IPS DF 6.9 (cell line): Measurements from ENCODE around the gene AFF3.

Experiments
- DNase-seq: peaks from one replicate; pipeline ENCODE4 v3.0.0-alpha.2; 2013; ENCODE audit warnings: low read depth, low spot score
- H3K27ac ChIP-seq: one replicate; pipeline ENCODE4 v1.5.1; 2013; ENCODE audit warnings: low read length, control low read depth
- H3K27me3 ChIP-seq: 2 replicates; pipeline ENCODE4 v1.6.1; 2013; ENCODE audit warnings: mild to moderate bottlenecking, low read length; ENCODE audit not compliant: control insufficient read depth, insufficient read depth
- H3K36me3 ChIP-seq: 2 replicates; pipeline ENCODE4 v1.6.1; 2013; ENCODE audit warnings: low read length; ENCODE audit not compliant: control insufficient read depth, insufficient read depth
- H3K4me1 ChIP-seq: 2 replicates; pipeline ENCODE4 v1.6.1; 2013; ENCODE audit warnings: low read length; ENCODE audit not compliant: control insufficient read depth, insufficient read depth
- H3K4me3 ChIP-seq: 2 replicates; pipeline ENCODE4 v1.5.1; 2013; ENCODE audit warnings: mild to moderate bottlenecking, low read length
- H3K9me3 ChIP-seq: 2 replicates; pipeline ENCODE4 v1.6.1; 2013; ENCODE audit warnings: low read length, inconsistent platforms; ENCODE audit not compliant: control insufficient read depth, insufficient read depth
- WGBS: extraction: QIAGEN DNeasy Blood & Tissue Kit; methylation state at CpG from one replicate; pipeline ENCODE4 v1.1.7; 2013; ENCODE audit warnings: mixed read lengths, missing lambda C conversion rate; ENCODE audit not compliant: insufficient read length, insufficient coverage; 5-methylcytosine and 5-hydroxymethylcytosine counted together

Gene AFF3

GRCh38 chr2:99805930-99806476 lies 336.4 kb downstream of the AFF3 start:
- no peak overlapping the region for H3K27ac ChIP-seq
- no peaks in the 10 kb centered on the region for H3K27me3 ChIP-seq
- H3K36me3 ChIP-seq, result no peaks in the 10 kb centered on the region
- no CpG with 5 or more reads among the region's 5 CpGs for WGBS
- no peaks in the 10 kb centered on the region; the same call in 1 of the 2 replicates for H3K4me1 ChIP-seq
- no peaks in the 10 kb centered on the region for H3K9me3 ChIP-seq
- DNase-seq, result no peak
- no peak overlapping the region for H3K4me3 ChIP-seq

- DNase-seq, result no peak
- WGBS, result no CpG with 5 or more reads among the region's 1 CpG
- Histone ChIP-seq H3K36me3 (no peaks in the 10 kb centered on the region), H3K4me3 (no peak overlapping the region), H3K9me3 (no peaks in the 10 kb centered on the region), H3K4me1 (no peaks in the 10 kb centered on the region), H3K27ac (no peak overlapping the region), H3K27me3 (no peaks in the 10 kb centered on the region)
Observed at GRCh38 chr2:99803846-99804245, 338.5 kb downstream of the AFF3 start.

- H3K27ac ChIP-seq, result no peak overlapping the region
- WGBS, result no CpG with 5 or more reads among the region's 1 CpG
- no peak for DNase-seq
Observed at GRCh38 chr2:99802734-99803133, 339.7 kb downstream of the AFF3 start.

GRCh38 chr2:99801327-99801901 lies 341.0 kb downstream of the AFF3 start:
- H3K9me3 ChIP-seq, result no peaks in the 10 kb centered on the region
- DNase-seq, result no peak
- H3K4me3 ChIP-seq, result no peak overlapping the region
- no CpG with 5 or more reads among the region's 4 CpGs for WGBS
- H3K27ac ChIP-seq, result no peak overlapping the region
- H3K27me3 ChIP-seq, result no peaks in the 10 kb centered on the region; the same call in 1 of the 2 replicates
- no peaks in the 10 kb centered on the region for H3K36me3 ChIP-seq
- no peaks in the 10 kb centered on the region for H3K4me1 ChIP-seq

More at GRCh38 chr2:99802734-99803133, 339.7 kb downstream of the AFF3 start:
- H3K27me3 ChIP-seq, result no peaks in the 10 kb centered on the region
- no peaks in the 10 kb centered on the region for H3K4me1 ChIP-seq
- H3K36me3 ChIP-seq, result no peaks in the 10 kb centered on the region
- H3K4me3 ChIP-seq, result no peak overlapping the region
- no peaks in the 10 kb centered on the region for H3K9me3 ChIP-seq

- no peaks in the 10 kb centered on the region; the same call in 1 of the 2 replicates for H3K27me3 ChIP-seq
- H3K4me3 ChIP-seq, result no peak overlapping the region
- no peak overlapping the region for H3K27ac ChIP-seq
- no CpG with 5 or more reads among the region's 1 CpG for WGBS
- no peaks in the 10 kb centered on the region for H3K36me3 ChIP-seq
- no peak for DNase-seq
- no peaks in the 10 kb centered on the region for H3K4me1 ChIP-seq
- H3K9me3 ChIP-seq, result no peaks in the 10 kb centered on the region
Observed at GRCh38 chr2:99797475-99797874, 344.9 kb downstream of the AFF3 start.

GRCh38 chr2:99794414-99794813 lies 348.0 kb downstream of the AFF3 start:
- Histone ChIP-seq H3K36me3 (no peaks in the 10 kb centered on the region), H3K27me3 (no peaks in the 10 kb centered on the region; the same call in 1 of the 2 replicates), H3K9me3 (no peaks in the 10 kb centered on the region)

GRCh38 chr2:99793022-99793421 lies 349.4 kb downstream of the AFF3 start:
- Histone ChIP-seq H3K36me3 (no peaks in the 10 kb centered on the region), H3K27me3 (no peaks in the 10 kb centered on the region; the same call in 1 of the 2 replicates), H3K4me3 (no peak overlapping the region), H3K27ac (no peak overlapping the region), H3K9me3 (no peaks in the 10 kb centered on the region), H3K4me1 (no peaks in the 10 kb centered on the region)
- WGBS, result no CpG with 5 or more reads among the region's 8 CpGs
- no peak for DNase-seq

More at GRCh38 chr2:99794414-99794813, 348.0 kb downstream of the AFF3 start:
- no peak for DNase-seq
- no peak overlapping the region for H3K4me3 ChIP-seq
- H3K4me1 ChIP-seq, result no peaks in the 10 kb centered on the region
- no peak overlapping the region for H3K27ac ChIP-seq

GRCh38 chr2:99789849-99790248 lies 352.5 kb downstream of the AFF3 start:
- no peaks in the 10 kb centered on the region for H3K4me1 ChIP-seq
- no peaks in the 10 kb centered on the region for H3K27me3 ChIP-seq
- no peaks in the 10 kb centered on the region for H3K9me3 ChIP-seq
- no peak overlapping the region for H3K4me3 ChIP-seq
- H3K36me3 ChIP-seq, result no peaks in the 10 kb centered on the region
- WGBS, result no CpG with 5 or more reads among the region's 1 CpG
- DNase-seq, result no peak
- H3K27ac ChIP-seq, result no peak overlapping the region

GRCh38 chr2:99787769-99788382 lies 354.5 kb downstream of the AFF3 start:
- Histone ChIP-seq H3K4me3 (no peak overlapping the region), H3K4me1 (no peaks in the 10 kb centered on the region), H3K36me3 (no peaks in the 10 kb centered on the region), H3K27ac (no peak overlapping the region), H3K27me3 (no peaks in the 10 kb centered on the region), H3K9me3 (no peaks in the 10 kb centered on the region)
- WGBS, result no CpG with 5 or more reads among the region's 5 CpGs
- no peak for DNase-seq

GRCh38 chr2:99786636-99787390 lies 355.6 kb downstream of the AFF3 start:
- H3K36me3 ChIP-seq, result no peaks in the 10 kb centered on the region
- H3K4me1 ChIP-seq, result no peaks in the 10 kb centered on the region
- H3K27me3 ChIP-seq, result no peaks in the 10 kb centered on the region
- H3K27ac ChIP-seq, result no peak overlapping the region
- H3K4me3 ChIP-seq, result no peak overlapping the region
- no peak for DNase-seq
- H3K9me3 ChIP-seq, result no peaks in the 10 kb centered on the region
- whole genome bisulfite sequencing, result no CpG with 5 or more reads among the region's 14 CpGs
